ENCODE measurements around the gene PYM1. TPM values are rescaled to one million over a fixed set of nuclear protein-coding genes. Genes with fewer than 3 reads are reported as not detected.
"Not testable (repeated sequence)": the region's sequence is repeated elsewhere in the genome, so short reads cannot be mapped to it uniquely, and the experiment has no call there.

PYM1 gene
- polyA plus RNA-seq, 3 donors from 2014 or later = 41.2 to 66.3 (median 54.2) TPM

DNA sequence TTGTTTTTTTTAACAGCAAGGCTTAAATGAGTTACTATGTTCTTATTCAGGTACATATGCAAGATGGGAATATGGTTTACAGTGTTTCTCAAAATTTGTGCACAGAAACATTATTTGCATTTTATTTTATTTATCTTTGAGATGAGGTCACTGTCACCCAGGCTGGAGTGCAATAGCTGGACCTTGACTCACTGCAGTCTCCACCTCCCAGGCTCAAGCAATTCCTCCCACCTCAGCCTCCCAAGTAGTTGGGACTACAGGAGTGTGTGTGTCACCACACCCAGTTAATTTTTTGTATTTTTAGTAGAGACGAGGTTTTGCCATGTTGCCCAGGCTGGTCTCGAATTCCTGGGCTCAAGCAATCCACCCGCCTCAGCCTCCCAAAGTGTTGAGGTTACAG lies 8.7 kb downstream of the PYM1 start:
- not testable (repeated sequence) for H3K9me3 Mint-ChIP-seq; H3K27ac Mint-ChIP-seq; H3K4me3 Mint-ChIP-seq; H3K27me3 Mint-ChIP-seq (ENCODE audit: low read depth in 3 of 3); H3K36me3 Mint-ChIP-seq; DNase-seq
- peaks cover 12 to 31% of the 10 kb centered on the region in 2 donors for H3K4me1 Mint-ChIP-seq

GRCh38 chr12:55915482-55915859 lies 12.2 kb downstream of the PYM1 start:
- Mint-ChIP-seq H3K4me3 (no peak overlapping the region), H3K27me3 (ENCODE audit: low read depth in 3 of 3) (no peaks in the 10 kb centered on the region), H3K9me3 (no peaks in the 10 kb centered on the region), H3K27ac (peak overlapping the region in 4 of 6 donors; percentile 12 to 76 (median 28)), H3K36me3 (peaks cover 7 to 12% (median 10%) of the 10 kb centered on the region in 3 donors), H3K4me1 (peaks cover 13 to 27% of the 10 kb centered on the region in 2 donors)
- DNase-seq = no peak

- DNase-seq = no peak
- H3K27ac Mint-ChIP-seq = peak overlapping the region in 2 of 6 donors; percentile 15 to 40
- H3K27me3 Mint-ChIP-seq (ENCODE audit: low read depth in 3 of 3) = no peaks in the 10 kb centered on the region
- H3K4me1 Mint-ChIP-seq = peaks cover 13 to 33% of the 10 kb centered on the region in 2 donors
- H3K4me3 Mint-ChIP-seq = no peak overlapping the region
- peaks cover 7 to 12% (median 10%) of the 10 kb centered on the region in 3 donors for H3K36me3 Mint-ChIP-seq
- no peaks in the 10 kb centered on the region for H3K9me3 Mint-ChIP-seq
Observed at GRCh38 chr12:55912908-55913307, 14.8 kb downstream of the PYM1 start.

DNA sequence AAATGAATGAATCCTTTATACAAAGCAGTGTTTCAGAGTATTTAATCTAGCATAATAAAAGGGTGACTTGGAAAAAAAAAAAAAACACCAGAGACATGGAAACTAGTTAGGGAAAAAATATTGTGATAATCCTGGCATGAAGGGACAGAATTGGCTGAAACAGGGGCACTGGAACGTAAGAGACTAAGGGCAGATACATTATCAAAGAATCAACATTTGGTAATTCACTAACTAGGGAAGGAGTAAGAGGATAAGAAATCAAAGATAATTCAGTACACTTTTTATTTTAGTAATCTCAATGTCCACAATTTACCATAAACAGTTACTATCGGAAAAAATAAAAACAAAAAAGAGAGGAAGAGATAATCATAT lies 18.2 kb downstream of the PYM1 start:
- H3K9me3 Mint-ChIP-seq = no peaks in the 10 kb centered on the region
- no peaks in the 10 kb centered on the region for H3K27me3 Mint-ChIP-seq (ENCODE audit: low read depth in 3 of 3)
- no peak overlapping the region for H3K4me3 Mint-ChIP-seq
- DNase-seq = no peak
- peaks cover 9 to 23% of the 10 kb centered on the region in 2 donors for H3K4me1 Mint-ChIP-seq
- peaks cover 2 to 8% (median 7%) of the 10 kb centered on the region in 3 donors for H3K36me3 Mint-ChIP-seq
- H3K27ac Mint-ChIP-seq = peak overlapping the region in 1 of 6 donors; percentile 23

DNA sequence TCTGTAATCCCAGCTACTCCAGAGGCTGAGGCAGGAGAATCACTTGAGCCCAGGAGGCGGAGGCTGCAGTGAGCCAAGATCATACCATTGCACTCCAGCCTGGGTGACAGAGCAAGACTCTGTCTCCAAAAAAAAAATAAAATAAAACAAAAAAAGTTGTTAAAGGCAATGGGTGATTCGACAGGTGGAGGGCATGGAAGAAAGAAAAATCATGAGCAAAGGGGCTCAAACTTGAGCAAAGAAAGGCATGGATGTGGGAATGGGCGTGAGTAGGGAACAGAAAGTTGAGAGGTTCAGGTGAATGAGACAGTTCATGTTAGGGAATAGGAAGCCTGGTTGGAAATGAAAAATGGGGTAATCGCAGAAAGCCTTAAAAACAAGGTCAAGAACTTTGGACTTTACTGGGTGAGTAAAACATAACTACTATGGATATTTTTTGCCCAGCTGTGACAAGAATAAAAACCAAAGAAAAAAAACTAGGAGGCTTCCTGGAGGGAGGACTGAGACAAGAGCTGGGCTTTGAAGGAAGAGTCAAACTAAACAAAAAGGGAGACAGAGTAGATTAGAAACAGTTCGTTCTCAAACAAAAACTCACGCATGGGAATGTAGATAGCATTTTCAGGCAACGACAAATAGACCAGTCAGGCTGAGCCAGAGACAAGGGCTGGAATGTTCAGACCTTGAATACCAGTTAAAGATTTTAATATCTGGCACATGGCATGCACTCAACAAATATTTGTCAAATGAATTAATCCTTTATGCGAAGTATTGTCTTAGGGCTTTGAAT lies 18.8 kb downstream of the PYM1 start:
- H3K27me3 Mint-ChIP-seq (ENCODE audit: low read depth in 3 of 3) = no peaks in the 10 kb centered on the region
- H3K9me3 Mint-ChIP-seq = no peaks in the 10 kb centered on the region
- DNase-seq = no peak
- peaks cover 0 to 8% (median 5%) of the 10 kb centered on the region in 3 donors for H3K36me3 Mint-ChIP-seq
- H3K4me1 Mint-ChIP-seq = peaks cover 4 to 17% of the 10 kb centered on the region in 2 donors
- no peak overlapping the region for H3K4me3 Mint-ChIP-seq
- H3K27ac Mint-ChIP-seq = peak overlapping the region in 1 of 6 donors; percentile 66

DNA sequence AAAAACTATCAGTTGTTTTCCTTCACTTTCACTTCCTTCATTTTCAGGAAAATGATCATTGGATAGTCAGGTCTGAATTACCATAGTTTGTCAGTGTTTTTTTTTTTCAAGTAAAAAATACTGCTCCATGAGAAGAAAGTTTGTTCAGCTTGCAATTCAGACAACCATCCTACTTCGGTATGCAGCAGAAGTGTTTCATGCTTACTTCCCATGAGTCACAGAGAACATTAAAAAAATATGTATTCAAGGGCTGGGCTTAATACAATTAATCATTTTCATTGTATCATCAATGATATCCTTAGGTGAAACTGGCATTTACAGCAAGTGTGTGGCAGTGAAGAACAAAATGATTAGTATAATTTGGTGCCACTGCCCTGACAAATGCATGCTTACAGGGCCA lies 21.6 kb downstream of the PYM1 start:
- Mint-ChIP-seq H3K4me3 (no peak overlapping the region), H3K36me3 (peaks cover 4 to 14% (median 7%) of the 10 kb centered on the region in 3 donors), H3K4me1 (peaks cover 0 to 6% of the 10 kb centered on the region in 2 donors), H3K9me3 (no peaks in the 10 kb centered on the region), H3K27me3 (ENCODE audit: low read depth in 3 of 3) (no peaks in the 10 kb centered on the region), H3K27ac (no peak overlapping the region)
- DNase-seq = no peak

- no peaks in the 10 kb centered on the region for H3K4me1 Mint-ChIP-seq
- no peak for DNase-seq
- H3K27me3 Mint-ChIP-seq (ENCODE audit: low read depth in 3 of 3) = no peaks in the 10 kb centered on the region
Observed at GRCh38 chr12:55901881-55902490, 25.7 kb downstream of the PYM1 start.

DNA sequence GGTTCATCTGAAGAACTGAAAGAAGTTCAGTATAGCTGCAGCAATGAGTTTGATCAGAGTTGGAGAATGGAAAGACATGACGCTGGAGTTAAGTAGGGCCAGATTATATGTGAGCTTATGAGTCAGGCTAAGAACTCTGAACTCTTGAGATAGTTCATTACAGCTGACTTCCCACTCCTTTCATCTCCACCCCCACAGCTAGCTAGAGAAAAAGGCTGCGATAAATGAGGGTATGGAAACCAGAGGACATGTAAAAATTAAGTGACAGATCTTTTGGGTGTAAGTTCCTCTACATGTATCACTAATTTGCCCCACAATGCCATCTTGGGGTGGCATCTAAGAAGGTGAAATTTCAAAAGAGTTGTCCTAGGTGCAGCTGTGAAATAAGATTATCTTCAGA lies 28.6 kb downstream of the PYM1 start:
- Mint-ChIP-seq H3K4me3 (no peak overlapping the region), H3K36me3 (peaks cover 4 to 14% (median 7%) of the 10 kb centered on the region in 3 donors), H3K4me1 (no peaks in the 10 kb centered on the region), H3K9me3 (no peaks in the 10 kb centered on the region), H3K27me3 (ENCODE audit: low read depth in 3 of 3) (no peaks in the 10 kb centered on the region), H3K27ac (peak overlapping the region in 2 of 6 donors; percentile 20 to 58)
- DNase-seq = no peak

More at GRCh38 chr12:55901881-55902490, 25.7 kb downstream of the PYM1 start:
- H3K4me3 Mint-ChIP-seq = no peak overlapping the region
- peak overlapping the region in 3 of 6 donors; percentile 39 to 60 (median 57) for H3K27ac Mint-ChIP-seq
- H3K9me3 Mint-ChIP-seq = no peaks in the 10 kb centered on the region
- peaks cover 4 to 14% (median 7%) of the 10 kb centered on the region in 3 donors for H3K36me3 Mint-ChIP-seq

DNA sequence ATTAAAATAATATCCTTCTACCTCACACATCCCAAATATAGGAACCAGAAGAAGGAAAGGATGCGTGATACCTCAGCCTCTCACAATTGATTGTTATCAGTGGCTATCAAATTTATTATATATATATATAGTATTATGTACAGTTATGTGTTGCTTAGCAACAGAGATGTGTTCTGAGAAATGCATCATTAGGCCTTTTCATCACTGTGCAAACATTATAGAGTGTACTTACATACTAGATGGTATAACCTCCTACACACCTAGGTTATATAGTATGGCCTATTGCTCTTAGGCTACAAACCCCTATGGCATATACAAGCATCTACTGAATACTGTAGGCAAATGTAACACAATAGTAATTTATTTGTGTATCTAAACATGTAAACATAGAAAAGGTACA lies 34.0 kb downstream of the PYM1 start:
- Mint-ChIP-seq H3K4me3 (no peak overlapping the region), H3K27me3 (ENCODE audit: low read depth in 3 of 3) (no peaks in the 10 kb centered on the region), H3K27ac (no peak overlapping the region), H3K9me3 (no peaks in the 10 kb centered on the region), H3K36me3 (peaks cover 0 to 4% (median 0%) of the 10 kb centered on the region in 3 donors), H3K4me1 (no peaks in the 10 kb centered on the region)
- DNase-seq = no peak

DNA sequence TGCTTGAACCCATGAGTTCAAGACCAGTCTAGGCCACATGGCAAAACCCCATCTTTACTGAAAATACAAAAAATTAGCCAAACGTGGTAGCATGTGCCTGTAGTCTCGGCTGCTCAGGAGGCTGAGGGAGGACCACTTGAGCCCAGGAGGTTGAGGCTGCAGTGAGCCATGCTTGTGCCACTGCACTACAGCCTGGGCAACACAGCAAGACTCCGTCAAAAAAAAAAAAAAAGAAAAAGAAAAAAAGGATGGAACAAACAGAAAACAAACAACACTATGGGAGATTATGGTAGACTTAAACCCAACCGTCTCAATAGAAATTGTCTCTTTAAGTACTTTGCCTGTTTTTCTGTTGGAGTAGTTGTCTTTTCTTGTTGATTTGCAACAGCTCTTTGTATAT lies 36.4 kb downstream of the PYM1 start:
- Mint-ChIP-seq H3K4me3 (no peak overlapping the region), H3K27ac (no peak overlapping the region), H3K4me1 (no peaks in the 10 kb centered on the region), H3K27me3 (ENCODE audit: low read depth in 3 of 3) (peaks cover 0 to 1% (median 0%) of the 10 kb centered on the region in 3 donors), H3K9me3 (no peaks in the 10 kb centered on the region), H3K36me3 (peaks cover 0 to 4% (median 0%) of the 10 kb centered on the region in 3 donors)
- no peak for DNase-seq

DNA sequence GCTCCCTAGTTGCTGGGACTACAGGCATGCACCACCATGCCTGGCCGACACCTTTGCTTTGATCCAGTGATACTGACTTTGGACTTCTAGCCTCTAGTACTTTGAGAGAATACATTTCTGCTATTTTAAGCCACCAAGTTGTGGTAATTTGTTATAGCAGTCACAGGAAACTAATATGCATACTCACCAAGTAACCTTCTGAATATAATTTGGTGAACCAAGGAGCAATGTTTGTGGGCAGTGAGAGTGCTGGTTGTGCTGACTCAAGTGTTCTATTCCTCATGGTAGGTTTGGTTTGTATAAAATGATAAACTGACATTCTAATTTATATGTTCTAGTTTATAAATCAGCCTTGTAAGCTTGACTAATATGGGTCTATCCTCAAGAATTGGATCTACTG lies 42.6 kb downstream of the PYM1 start:
- Mint-ChIP-seq H3K4me1 (no peaks in the 10 kb centered on the region), H3K27me3 (ENCODE audit: low read depth in 3 of 3) (peaks cover 0 to 4% (median 1%) of the 10 kb centered on the region in 3 donors), H3K27ac (no peak overlapping the region), H3K36me3 (no peaks in the 10 kb centered on the region), H3K9me3 (no peaks in the 10 kb centered on the region), H3K4me3 (no peak overlapping the region)
- no peak for DNase-seq

- H3K4me3 Mint-ChIP-seq = no peak overlapping the region
- peaks cover 4 to 9% (median 8%) of the 10 kb centered on the region in 3 donors for H3K36me3 Mint-ChIP-seq
- no peak for DNase-seq
Observed at GRCh38 chr12:55877824-55878223, 49.9 kb downstream of the PYM1 start.

GRCh38 chr12:55875704-55876467 lies 51.8 kb downstream of the PYM1 start:
- no peak overlapping the region for H3K27ac Mint-ChIP-seq
- DNase-seq = no peak
- peaks cover 0 to 2% (median 0%) of the 10 kb centered on the region in 3 donors for H3K27me3 Mint-ChIP-seq (ENCODE audit: low read depth in 3 of 3)
- no peaks in the 10 kb centered on the region for H3K4me1 Mint-ChIP-seq
- H3K4me3 Mint-ChIP-seq = no peak overlapping the region
- H3K9me3 Mint-ChIP-seq = peaks cover 0 to 10% (median 6%) of the 10 kb centered on the region in 6 donors
- H3K36me3 Mint-ChIP-seq = peaks cover 4 to 9% (median 8%) of the 10 kb centered on the region in 3 donors

More at GRCh38 chr12:55877824-55878223, 49.9 kb downstream of the PYM1 start:
- Mint-ChIP-seq H3K9me3 (peaks cover 0 to 10% (median 6%) of the 10 kb centered on the region in 6 donors), H3K27ac (no peak overlapping the region), H3K4me1 (no peaks in the 10 kb centered on the region), H3K27me3 (ENCODE audit: low read depth in 3 of 3) (peaks cover 0 to 2% (median under 1%) of the 10 kb centered on the region in 3 donors)

DNA sequence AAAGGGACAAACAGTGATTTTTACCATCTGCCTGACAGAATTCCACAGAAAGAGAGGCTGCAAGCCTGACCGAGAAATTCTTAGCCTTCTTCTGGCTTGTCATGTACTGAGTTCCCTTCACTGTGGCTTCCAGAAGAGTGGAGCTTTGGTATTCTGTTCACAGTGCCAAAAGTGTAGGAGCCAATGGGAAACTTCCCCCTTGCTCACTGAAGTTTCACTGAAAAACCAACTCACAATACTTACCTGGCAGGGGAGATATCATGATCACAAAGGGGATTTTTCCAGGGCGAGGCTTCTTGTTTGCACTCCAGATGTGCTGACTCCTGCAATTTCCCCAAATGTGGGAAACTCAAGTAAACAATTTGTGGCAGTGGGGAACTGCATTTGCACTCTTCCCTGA lies 53.3 kb downstream of the PYM1 start:
- DNase-seq = no peak
- Mint-ChIP-seq H3K27ac (no peak overlapping the region), H3K4me1 (no peaks in the 10 kb centered on the region), H3K27me3 (ENCODE audit: low read depth in 3 of 3) (peaks cover 0 to 2% (median 0%) of the 10 kb centered on the region in 3 donors), H3K4me3 (no peak overlapping the region), H3K9me3 (peaks cover 0 to 10% (median 6%) of the 10 kb centered on the region in 6 donors), H3K36me3 (peaks cover 4 to 9% (median 8%) of the 10 kb centered on the region in 3 donors)
